Heart left ventricle (tissue), 16 donors: ENCODE data around the gene FIBP. TPM values are rescaled to one million over a fixed set of nuclear protein-coding genes. Genes with fewer than 3 reads are reported as not detected.

Experiments used
- ATAC-seq, 4 donors: fragments of 200-7000 bp; cut with Tn5 transposase; one replicate each; pipeline ENCODE4 v1.9.1; 2020 to 2022; ENCODE audit warnings: moderate library complexity in 4 of 4, mild to moderate bottlenecking in 3 of 4, moderate number of reproducible peaks in 1 of 4
- DNase-seq, 5 donors: peaks; one replicate each; pipeline ENCODE4 v3.0.0-alpha.2; 2020
- H3K27ac ChIP-seq, 12 donors: fragments of 200-600 bp; sonication (generic) in 4 of 12; one replicate each; pipeline versions ENCODE4 v1.5.0 to v1.8.0; 2016 to 2022; ENCODE audit warnings: mild to moderate bottlenecking in 2 of 12
- H3K27me3 ChIP-seq, 9 donors: fragments of 200-600 bp; sonication (generic) in 2 of 9; one replicate each; pipeline versions ENCODE4 v1.5.1 to v1.8.0; 2016 to 2022; ENCODE audit warnings: mild to moderate bottlenecking in 3 of 9
- H3K36me3 ChIP-seq, 9 donors: fragments of 200-600 bp; sonication (generic) in 2 of 9; one replicate each; pipeline versions ENCODE4 v1.5.0 to v1.8.0; 2018 to 2022; ENCODE audit warnings: mild to moderate bottlenecking in 2 of 9
- H3K4me1 ChIP-seq, 12 donors: fragments of 200-600 bp; sonication (generic) in 4 of 12; one replicate each; pipeline versions ENCODE4 v1.5.0 to v1.8.0; 2016 to 2022; ENCODE audit warnings: mild to moderate bottlenecking in 3 of 12
- H3K4me3 ChIP-seq, 12 donors: fragments of 200-600 bp; sonication (generic) in 4 of 12; one replicate each; pipeline versions ENCODE4 v1.5.0 to v1.8.0; 2017 to 2022; ENCODE audit warnings: mild to moderate bottlenecking in 9 of 12, moderate library complexity in 4 of 12
- H3K9me3 ChIP-seq, 12 donors: fragments of 200-600 bp; sonication (generic) in 4 of 12; one replicate each; pipeline versions ENCODE4 v1.5.0 to v1.8.0; 2016 to 2022; ENCODE audit warnings: mild to moderate bottlenecking in 1 of 12
- CTCF ChIP-seq, 12 donors: fragments of 200-600 bp; sonication (generic) in 4 of 12; IDR thresholded peaks; one replicate each; pipeline versions ENCODE4 v1.5.0 to v1.8.0; 2018 to 2022; ENCODE audit warnings: antibody characterized with exemption in 12 of 12, mild to moderate bottlenecking in 5 of 12
- POLR2A ChIP-seq, 2 donors: fragments of 450-650 bp; IDR thresholded peaks; one replicate each; pipeline ENCODE4 v1.6.1; 2017; ENCODE audit warnings: antibody characterized with exemption in 2 of 2, mild to moderate bottlenecking in 2 of 2, moderate library complexity in 2 of 2
- WGBS, 4 donors: extraction: QIAGEN DNeasy Blood & Tissue Kit in 2 of 4; methylation state at CpG; one replicate each; pipeline versions ENCODE4 v1.1.5 to v1.1.7; 2013 to 2018; 5-methylcytosine and 5-hydroxymethylcytosine counted together
- intact Hi-C, 10 donors: fragments of 100-400 bp; cut with DNase I; formaldehyde crosslinking; loops; one replicate each; pipeline versions ENCODE4 v1.11.1 to v1.14.2; 2022
- polyA plus RNA-seq, 2 donors: library from polyadenylated mRNA; stranded (reverse); fragments of 200-250 nt; gene quantifications; one replicate each; pipeline ENCODE4 v1.2.3, GENCODE V29; 2013
- total RNA-seq, 9 donors: library from RNA; depleted of rRNA in 2 of 9; stranded (reverse); fragments of >200 nt in 2 of 9; fragmentation: NEBNext Ultra II Directional in 3 of 9; extraction: Animal tissue kit (Norgen Biotek cat#: 25700) in 3 of 9; gene quantifications; one replicate each; pipeline versions ENCODE4 v1.1.0 to v1.2.4, GENCODE V29; 2016 to 2023
- donor health status: ischemic (EF 13 %, LVEDD 7.1; RV severe dilation, severe dysfunction).
- donor health status: healthy with polysubstance abuse.
- donor health status: DM: no; HTN: yes; CAD: no.
- donor health status: DM: no; HTN: no; CAD: no.
- donor health status: ischemic (EF 25% LVEDD 6.9; RV normal size, moderate dysfunction).
- donor health status: ischemic (EF 25% LVEDD 5.7; RV mildly dilated, moderate dysfunction).
- donor health status: healthy.
- donor health status: DM: yes; HTN: yes; CAD: no.
- donor health status: ischemic (EF 35%, LVEDD 5.7; RV mildly dilated, moderate dysfunction).
- donor health status: nonischemic (EF 11% LVEDD 7.7; RV severe dilation, severe dysfunction).
- donor health status: DM: yes; HTN: yes; CAD: no.
- donor health status: PGD.
- donor health status: ischemic (EF 29% LVEDD 5.4; RV normal size, mild dysfunction).
- donor health status: nonischemic (EF 23%, LVEDD 6.1; RV moderate dilation, normal function).

The FIBP gene
- total and polyA plus RNA-seq, 11 donors: 35.0 to 93.9 (median 57.3) TPM

- WGBS, 4 donors: 77 to 78% (median 77%) methylated on average over 14 of the region's 14 CpGs
- Histone ChIP-seq H3K36me3 (peaks cover 0 to 52% (median 43%) of the 10 kb centered on the region in 9 donors), H3K4me1 (peaks cover 9 to 54% (median 36%) of the 10 kb centered on the region in 12 donors), H3K27ac (peak overlapping the region in 11 of 12 donors; percentile 93 to 100 (median 98)), H3K27me3 (no peaks in the 10 kb centered on the region), H3K9me3 (no peaks in the 10 kb centered on the region), H3K4me3 (peak overlapping the region in 11 of 12 donors; percentile 62 to 98 (median 79))
- DNase-seq (peak in 1 of 5 donors; percentile 35), ATAC-seq (no peak)
- intact Hi-C loops: loop anchor here in 5 of 10 donors (2.0 to 10.0 kb wide), 4 partner anchors 68 to 115 kb away; partner anchors contain the start of genes BANF1 (in 2 of the 5), EIF1AD (in 2 of the 5) and SART1 (in 2 of the 5)
- TF ChIP-seq POLR2A (IDR thresholded peaks at IDR 0.05): no peak
- no peak for TF ChIP-seq CTCF (IDR thresholded peaks at IDR 0.05)
These were observed 1.2 kb downstream of the FIBP start for GRCh38 chr11:65886826-65887722.

- DNase-seq: peak in 1 of 5 donors; percentile 39
- no peak for TF ChIP-seq CTCF (IDR thresholded peaks at IDR 0.05)
- no peak for TF ChIP-seq POLR2A (IDR thresholded peaks at IDR 0.05)
- Histone ChIP-seq H3K4me1 (peaks cover 5 to 44% (median 32%) of the 10 kb centered on the region in 12 donors), H3K9me3 (no peaks in the 10 kb centered on the region), H3K27me3 (no peaks in the 10 kb centered on the region), H3K36me3 (peaks cover 0 to 54% (median 43%) of the 10 kb centered on the region in 9 donors), H3K27ac (no peak overlapping the region), H3K4me3 (no peak overlapping the region)
- no peak for ATAC-seq
- 84 to 92% (median 89%) methylated on average over 12 of the region's 12 CpGs for WGBS, 4 donors
- intact Hi-C loops: loop anchor here in 9 of 10 donors (2.0 to 10.0 kb wide), 5 partner anchors 67 to 116 kb away; partner anchors contain the start of genes BANF1 (in 2 of the 9), EIF1AD (in 2 of the 9) and SART1 (in 2 of the 9)
These were observed 2.3 kb downstream of the FIBP start for GRCh38 chr11:65885808-65886536.

- Histone ChIP-seq H3K4me3 (no peak overlapping the region), H3K9me3 (no peaks in the 10 kb centered on the region), H3K27ac (peak overlapping the region in 3 of 12 donors; percentile 17 to 42 (median 37)), H3K27me3 (no peaks in the 10 kb centered on the region), H3K4me1 (peaks cover 5 to 45% (median 32%) of the 10 kb centered on the region in 12 donors), H3K36me3 (peaks cover 0 to 54% (median 43%) of the 10 kb centered on the region in 9 donors)
- no peak for TF ChIP-seq CTCF (IDR thresholded peaks at IDR 0.05)
- TF ChIP-seq POLR2A (IDR thresholded peaks at IDR 0.05): no peak
- no peak for ATAC-seq
- DNase-seq: peak in 1 of 5 donors; percentile 40
- 86 to 93% (median 90%) methylated on average over 7 of the region's 7 CpGs for WGBS, 4 donors
- intact Hi-C loops: loop anchor here in 9 of 10 donors (2.0 to 10.0 kb wide), 4 partner anchors 77 to 117 kb away; partner anchors contain the start of genes BANF1 (in 2 of the 9), EIF1AD (in 2 of the 9) and SART1 (in 2 of the 9)
These were observed 3.0 kb downstream of the FIBP start for GRCh38 chr11:65885231-65885630.
